Skin of body (tissue), 3 donors: ENCODE measurements around the gene P3R3URF. TPM values are rescaled to one million over a fixed set of nuclear protein-coding genes. Genes with fewer than 3 reads are reported as not detected.

Experiments
- DNase-seq: peaks from one replicate; lab custom pipeline; 2025; lab: John Stamatoyannopoulos, UW
- small RNA-seq: library from RNA; depleted of rRNA; stranded (forward); fragments of <200 nt; gene quantifications from one replicate; pipeline ENCODE3, GENCODE V24; 2014; ENCODE audit warnings: low replicate concordance
- total RNA-seq: library from RNA; depleted of rRNA; stranded (reverse); fragments of >200 nt; gene quantifications from one replicate; pipeline ENCODE4 v1.2.3, GENCODE V29; 2014

P3R3URF gene
- total RNA-seq, 1 donor from 2014 or later, result not detected

DNA sequence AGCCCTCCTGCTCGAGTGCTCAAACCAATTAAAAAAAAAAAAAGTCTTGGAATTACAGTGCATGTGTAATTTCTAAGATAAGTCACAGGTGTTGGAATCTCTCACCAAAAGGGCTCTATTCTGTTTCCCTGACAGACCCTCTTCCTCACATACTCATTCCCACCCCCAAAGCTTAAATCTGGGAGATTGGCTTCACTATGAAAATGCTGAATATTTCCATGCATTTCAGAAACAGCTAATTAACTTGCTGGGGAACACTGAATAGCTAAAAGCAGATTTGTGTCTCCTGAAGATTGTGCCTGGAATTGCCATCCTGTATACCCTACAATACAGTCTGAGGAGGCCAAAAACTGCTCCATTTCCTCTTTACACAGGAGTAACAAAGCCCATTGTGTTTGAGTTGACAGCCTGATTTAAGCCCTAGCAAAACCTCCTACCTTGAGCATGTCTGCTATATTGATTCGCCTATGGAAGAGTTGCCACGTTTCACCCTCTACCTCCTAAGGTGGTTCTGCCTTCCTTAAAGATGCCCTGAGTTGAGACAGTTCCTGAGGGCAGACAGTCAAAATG lies 42.4 kb downstream of the P3R3URF start:
- no peak for DNase-seq

DNA sequence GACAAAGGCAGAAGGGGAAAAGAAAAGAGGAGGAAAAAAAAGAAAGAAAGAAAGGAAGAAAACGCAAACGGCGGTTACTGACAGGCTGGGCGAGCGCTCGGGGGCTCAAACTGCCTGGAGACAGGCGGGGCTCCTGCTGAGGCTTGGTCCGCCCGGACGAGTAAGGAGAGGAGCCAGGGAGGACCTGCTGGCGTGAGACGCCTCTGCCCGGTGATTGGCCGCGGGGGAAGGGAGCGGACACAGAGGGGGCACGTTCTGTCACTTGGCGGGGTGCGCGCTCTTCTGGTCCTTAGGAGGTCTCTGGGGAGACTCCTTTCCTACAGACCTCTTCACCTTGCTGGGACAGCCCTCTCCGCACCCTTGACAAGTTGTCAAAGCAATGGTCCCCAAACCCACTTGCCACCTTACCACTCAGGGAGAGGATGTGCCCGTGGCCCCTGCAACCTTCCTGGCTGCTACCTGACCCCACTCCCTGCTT lies 43.1 kb downstream of the P3R3URF start:
- no peak for DNase-seq

GRCh38 chr1:46132529-46133180 lies 43.6 kb downstream of the P3R3URF start, which contains the start of gene PIK3R3:
TSS of gene PIK3R3 (minus strand) at chr1:46132629. CDS start at chr1:46131952, 677 bp downstream.
- DNase-seq, result peak; percentile 99

GRCh38 chr1:46131712-46132528 lies 44.4 kb downstream of the P3R3URF start:
- DNase-seq, result no peak

DNA sequence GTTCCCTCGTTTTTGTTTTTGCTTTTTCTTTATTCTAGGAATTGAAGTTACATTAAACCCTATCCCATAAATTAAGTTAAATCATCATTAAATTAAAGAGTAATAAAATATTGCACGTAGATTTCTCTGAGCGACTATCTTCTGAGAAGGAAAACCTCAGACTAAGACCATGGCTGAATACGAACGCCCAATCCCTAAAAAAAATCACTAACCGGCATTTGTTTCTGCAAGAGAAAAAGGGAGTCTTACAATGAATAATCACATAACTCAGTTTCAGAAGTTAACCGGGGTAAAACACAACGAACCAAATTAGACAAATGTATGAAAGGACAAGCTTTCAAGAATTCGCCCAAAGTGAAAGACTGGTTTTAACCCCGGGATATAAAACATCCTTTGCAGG lies 45.2 kb downstream of the P3R3URF start:
- DNase-seq, result no peak

DNA sequence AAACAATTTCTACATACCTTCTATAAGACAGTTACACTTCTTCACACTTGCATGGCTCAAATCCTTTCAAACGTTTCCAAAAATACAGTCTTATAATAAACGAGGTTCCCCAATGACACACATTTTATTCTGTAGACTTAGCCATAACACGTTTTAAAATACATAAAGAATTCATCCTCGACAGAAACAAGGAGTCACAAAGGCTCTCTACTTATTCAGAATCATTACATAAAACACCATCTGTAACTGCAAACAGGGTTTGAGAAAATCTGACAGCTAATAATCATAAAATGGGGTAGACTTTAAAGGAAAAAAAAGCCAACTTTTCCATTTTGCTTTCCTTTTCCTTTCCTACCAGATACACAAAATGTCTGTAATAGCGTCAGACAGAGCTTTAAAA lies 45.7 kb downstream of the P3R3URF start:
- DNase-seq, result no peak

DNA sequence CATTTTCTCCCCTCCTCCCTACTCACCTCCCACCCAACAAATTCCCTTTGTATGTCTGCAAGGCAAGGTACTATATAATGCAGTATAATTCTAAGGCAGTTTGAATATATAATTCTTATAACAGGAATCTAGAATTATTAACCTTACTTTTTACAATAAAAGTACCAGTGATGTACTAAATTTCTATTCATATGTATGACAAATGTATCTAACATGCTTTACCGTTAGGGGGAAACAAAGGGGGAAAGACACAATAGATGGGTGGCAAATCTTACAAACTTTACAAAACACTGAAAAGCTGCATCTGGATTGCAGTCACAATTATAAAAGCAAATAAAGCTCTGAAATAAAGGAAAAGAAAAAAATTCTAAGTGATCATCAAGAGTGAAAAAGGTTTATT lies 46.2 kb downstream of the P3R3URF start:
- no peak for DNase-seq

GRCh38 chr1:46128344-46128743 lies 47.9 kb downstream of the P3R3URF start:
- DNase-seq, result no peak

Small RNA genes within 50 kb of the gene (small RNA-seq; reads per million reads assigned to genes)
- gene AL672043.1, result not detected

Other genes with a start within 250 kb of the P3R3URF start
- gene PIK3R3, start 43.9 kb downstream of the P3R3URF start, total RNA-seq, result 5.5 TPM
- 0.39 TPM for gene TSPAN1, start 1.4 kb downstream of the P3R3URF start, total RNA-seq
- gene POMGNT1, start 21.9 kb upstream of the P3R3URF start, total RNA-seq, result 20.6 TPM
- 2.3 TPM for gene LURAP1, start 26.8 kb upstream of the P3R3URF start, total RNA-seq
- 4.6 TPM for gene RAD54L, start 71.3 kb upstream of the P3R3URF start, total RNA-seq
- 48.4 TPM for gene LRRC41, start 127.1 kb upstream of the P3R3URF start, total RNA-seq
- gene UQCRH, start 127.2 kb upstream of the P3R3URF start, total RNA-seq, result 353 TPM
- 14.2 TPM for gene NSUN4, start 164.3 kb upstream of the P3R3URF start, total RNA-seq
- 11.2 TPM for gene FAAH, start 217.8 kb upstream of the P3R3URF start, total RNA-seq